K562 (cell line): ENCODE results near the gene NAXD. TPM values are rescaled to one million over a fixed set of nuclear protein-coding genes. Genes with fewer than 3 reads are reported as not detected.

Experiments used
- GABPB2 ChIP-seq: fragments of 250-450 bp; sonication (Bioruptor Pico); conservative IDR thresholded peaks from 2 replicates; pipeline ENCODE4 v1.5.1; 2021; ENCODE audit warnings: mild to moderate bottlenecking
- NFXL1 ChIP-seq: fragments of 450-650 bp; formaldehyde crosslinking; IDR thresholded peaks from 2 replicates; pipeline ENCODE4 v1.4.0; 2021; ENCODE audit warnings: mild to moderate bottlenecking
- NRF1 ChIP-seq, 2 experiments: fragments of 450-650 bp; IDR thresholded peaks in 1 of 2; conservative IDR thresholded peaks in 1 of 2; 2 replicates each; pipeline ENCODE4 v1.6.1; 2014; ENCODE audit warnings: mild to moderate bottlenecking in 2 of 2
- TAL1 ChIP-seq: fragments of 450-650 bp; IDR thresholded peaks from 2 replicates; pipeline ENCODE4 v1.6.1; 2016; ENCODE audit warnings: mild to moderate bottlenecking
- TARDBP ChIP-seq: fragments of 450-650 bp; IDR thresholded peaks from 2 replicates; pipeline ENCODE4 v1.6.1; 2016
- ZC3H11A ChIP-seq: IDR thresholded peaks from 2 replicates; pipeline ENCODE4 v1.6.1; 2012; ENCODE audit warnings: low read depth, low read length, improper control_type of control experiment
- ZNF316 ChIP-seq: fragments of 450-650 bp; IDR thresholded peaks from 2 replicates; pipeline ENCODE4 v1.6.1; 2016
- polyA plus RNA-seq, 8 experiments: library from polyadenylated mRNA; depleted of rRNA in 4 of 8; stranded (reverse) in 5 of 8; unstranded in 3 of 8; fragments of >200 nt; fragmentation: Nextera tagmentation in 2 of 8; fragmentation: Illumina TruSeq in 1 of 8; extraction: Ambion mirVana in 2 of 8; extraction: Trizol in 1 of 8; gene quantifications; 2 replicates each; pipeline versions ENCODE4 v1.2.1 to v1.2.3, GENCODE V29; 2011 to 2014; ENCODE audit warnings: inconsistent platforms in 1 of 8, missing spikeins in 1 of 8
- total RNA-seq, 7 experiments: library from RNA; depleted of rRNA in 6 of 7; stranded (reverse); fragments of >200 nt in 6 of 7; fragmentation: Illumina TruSeq in 2 of 7; extraction: Trizol in 2 of 7; gene quantifications; 2 replicates each; pipeline versions ENCODE4 v1.2.1 to v1.2.3, GENCODE V29; 2011 to 2021; ENCODE audit warnings: low replicate concordance in 1 of 7
- TF ChIP-seq, protein P1 (sequence below): fragments of 450-650 bp; IDR thresholded peaks from 2 replicates; pipeline ENCODE4 v1.6.1; 2018; ENCODE audit not compliant: partially characterized antibody
- TF ChIP-seq, protein P2 (sequence below): fragments of 250-450 bp; sonication (Bioruptor Pico); IDR thresholded peaks from 2 replicates; pipeline ENCODE4 v1.8.0; 2022; ENCODE audit warnings: inconsistent platforms

NAXD gene
- total and polyA plus RNA-seq, 9 of the 15 experiments (the other 6 are each of a cell fraction or from before 2014, with no cell fraction given): 0.59 to 20.6 (median 13.0) TPM

DNA sequence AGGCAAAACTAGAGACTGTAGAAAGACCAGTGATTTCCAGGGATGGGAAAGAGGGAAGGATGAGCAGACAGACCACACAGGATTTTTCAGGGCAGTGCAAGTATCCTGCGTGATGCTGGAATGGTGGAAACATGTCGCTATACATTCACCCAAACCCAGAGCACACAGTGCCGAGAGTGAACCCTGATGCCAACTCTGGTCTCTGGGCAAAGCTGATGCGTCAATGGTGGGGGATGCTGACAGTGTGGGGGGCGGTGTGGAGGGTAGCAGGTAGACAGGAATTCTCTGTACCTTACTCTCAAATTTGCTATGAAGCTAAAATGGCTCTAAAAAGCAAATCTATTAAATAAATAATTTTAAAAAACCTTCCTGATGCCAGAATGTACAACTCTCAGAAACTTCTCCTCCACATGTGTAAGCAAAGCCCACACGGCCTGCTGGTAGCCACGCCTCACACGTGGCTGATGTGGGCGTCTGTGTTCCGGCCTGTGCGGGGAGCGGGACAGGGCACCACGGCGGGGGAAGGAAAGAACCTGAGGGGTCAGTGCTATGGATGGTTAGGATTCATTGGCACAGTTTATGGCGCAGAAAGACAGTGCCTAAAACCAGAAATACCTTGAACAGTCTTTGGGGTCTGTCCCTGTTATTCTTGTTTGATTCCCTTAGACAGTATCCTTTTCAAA is 66.7 kb downstream of the NAXD start (continued):
- TF ChIP-seq, protein P1, sequence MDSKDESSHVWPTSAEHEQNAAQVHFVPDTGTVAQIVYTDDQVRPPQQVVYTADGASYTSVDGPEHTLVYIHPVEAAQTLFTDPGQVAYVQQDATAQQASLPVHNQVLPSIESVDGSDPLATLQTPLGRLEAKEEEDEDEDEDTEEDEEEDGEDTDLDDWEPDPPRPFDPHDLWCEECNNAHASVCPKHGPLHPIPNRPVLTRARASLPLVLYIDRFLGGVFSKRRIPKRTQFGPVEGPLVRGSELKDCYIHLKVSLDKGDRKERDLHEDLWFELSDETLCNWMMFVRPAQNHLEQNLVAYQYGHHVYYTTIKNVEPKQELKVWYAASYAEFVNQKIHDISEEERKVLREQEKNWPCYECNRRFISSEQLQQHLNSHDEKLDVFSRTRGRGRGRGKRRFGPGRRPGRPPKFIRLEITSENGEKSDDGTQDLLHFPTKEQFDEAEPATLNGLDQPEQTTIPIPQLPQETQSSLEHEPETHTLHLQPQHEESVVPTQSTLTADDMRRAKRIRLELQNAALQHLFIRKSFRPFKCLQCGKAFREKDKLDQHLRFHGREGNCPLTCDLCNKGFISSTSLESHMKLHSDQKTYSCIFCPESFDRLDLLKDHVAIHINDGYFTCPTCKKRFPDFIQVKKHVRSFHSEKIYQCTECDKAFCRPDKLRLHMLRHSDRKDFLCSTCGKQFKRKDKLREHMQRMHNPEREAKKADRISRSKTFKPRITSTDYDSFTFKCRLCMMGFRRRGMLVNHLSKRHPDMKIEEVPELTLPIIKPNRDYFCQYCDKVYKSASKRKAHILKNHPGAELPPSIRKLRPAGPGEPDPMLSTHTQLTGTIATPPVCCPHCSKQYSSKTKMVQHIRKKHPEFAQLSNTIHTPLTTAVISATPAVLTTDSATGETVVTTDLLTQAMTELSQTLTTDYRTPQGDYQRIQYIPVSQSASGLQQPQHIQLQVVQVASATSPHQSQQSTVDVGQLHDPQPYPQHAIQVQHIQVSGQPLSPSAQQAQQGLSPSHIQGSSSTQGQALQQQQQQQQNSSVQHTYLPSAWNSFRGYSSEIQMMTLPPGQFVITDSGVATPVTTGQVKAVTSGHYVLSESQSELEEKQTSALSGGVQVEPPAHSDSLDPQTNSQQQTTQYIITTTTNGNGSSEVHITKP: no peak
- TF ChIP-seq ZNF316: no peak
- TF ChIP-seq GABPB2: no peak
- TF ChIP-seq NRF1 (conservative IDR thresholded peaks at IDR 0.05 in 1 of 2, IDR thresholded peaks at IDR 0.05 in 1 of 2): no peak
- TF ChIP-seq TARDBP: no peak
- TF ChIP-seq NFXL1 (CRISPR knock-in tag): no peak
- no peak for TF ChIP-seq TAL1
- no peak for TF ChIP-seq ZC3H11A
- TF ChIP-seq, protein P2, sequence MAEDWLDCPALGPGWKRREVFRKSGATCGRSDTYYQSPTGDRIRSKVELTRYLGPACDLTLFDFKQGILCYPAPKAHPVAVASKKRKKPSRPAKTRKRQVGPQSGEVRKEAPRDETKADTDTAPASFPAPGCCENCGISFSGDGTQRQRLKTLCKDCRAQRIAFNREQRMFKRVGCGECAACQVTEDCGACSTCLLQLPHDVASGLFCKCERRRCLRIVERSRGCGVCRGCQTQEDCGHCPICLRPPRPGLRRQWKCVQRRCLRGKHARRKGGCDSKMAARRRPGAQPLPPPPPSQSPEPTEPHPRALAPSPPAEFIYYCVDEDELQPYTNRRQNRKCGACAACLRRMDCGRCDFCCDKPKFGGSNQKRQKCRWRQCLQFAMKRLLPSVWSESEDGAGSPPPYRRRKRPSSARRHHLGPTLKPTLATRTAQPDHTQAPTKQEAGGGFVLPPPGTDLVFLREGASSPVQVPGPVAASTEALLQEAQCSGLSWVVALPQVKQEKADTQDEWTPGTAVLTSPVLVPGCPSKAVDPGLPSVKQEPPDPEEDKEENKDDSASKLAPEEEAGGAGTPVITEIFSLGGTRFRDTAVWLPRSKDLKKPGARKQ: no peak
- TF ChIP-seq, all 486 proteins: peak for 0
